ENCODE measurements around the gene SLC17A3.

DNA sequence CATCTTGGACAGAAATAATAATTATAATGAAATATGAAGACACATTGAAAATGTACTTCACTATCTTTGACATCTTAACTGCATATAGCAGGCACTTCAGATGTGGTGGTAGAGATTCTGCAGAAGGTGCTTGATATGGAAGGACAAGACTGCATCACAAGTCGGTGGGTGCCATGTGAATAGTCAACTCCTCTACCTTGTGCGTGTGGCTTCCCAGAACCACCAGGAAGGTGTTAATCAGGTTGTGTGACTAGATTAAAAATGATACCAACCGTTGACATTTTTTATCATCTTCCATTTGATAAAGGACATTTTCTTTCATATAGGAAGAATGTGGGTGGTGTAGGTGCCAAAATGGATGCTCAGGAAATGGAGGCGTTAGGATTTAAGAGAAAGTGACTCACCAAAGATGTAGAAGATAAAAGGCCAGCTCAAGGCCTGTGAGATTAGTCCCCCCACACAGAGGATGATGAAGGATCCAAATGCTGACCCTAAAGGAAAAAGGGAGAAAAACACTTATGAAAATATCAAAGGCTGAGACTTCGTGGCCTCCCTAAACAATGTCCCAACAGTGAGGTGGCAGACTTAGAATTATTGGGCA is 44.1 kb upstream of the SLC17A3 start:
- TF ChIP-seq, protein P1, sequence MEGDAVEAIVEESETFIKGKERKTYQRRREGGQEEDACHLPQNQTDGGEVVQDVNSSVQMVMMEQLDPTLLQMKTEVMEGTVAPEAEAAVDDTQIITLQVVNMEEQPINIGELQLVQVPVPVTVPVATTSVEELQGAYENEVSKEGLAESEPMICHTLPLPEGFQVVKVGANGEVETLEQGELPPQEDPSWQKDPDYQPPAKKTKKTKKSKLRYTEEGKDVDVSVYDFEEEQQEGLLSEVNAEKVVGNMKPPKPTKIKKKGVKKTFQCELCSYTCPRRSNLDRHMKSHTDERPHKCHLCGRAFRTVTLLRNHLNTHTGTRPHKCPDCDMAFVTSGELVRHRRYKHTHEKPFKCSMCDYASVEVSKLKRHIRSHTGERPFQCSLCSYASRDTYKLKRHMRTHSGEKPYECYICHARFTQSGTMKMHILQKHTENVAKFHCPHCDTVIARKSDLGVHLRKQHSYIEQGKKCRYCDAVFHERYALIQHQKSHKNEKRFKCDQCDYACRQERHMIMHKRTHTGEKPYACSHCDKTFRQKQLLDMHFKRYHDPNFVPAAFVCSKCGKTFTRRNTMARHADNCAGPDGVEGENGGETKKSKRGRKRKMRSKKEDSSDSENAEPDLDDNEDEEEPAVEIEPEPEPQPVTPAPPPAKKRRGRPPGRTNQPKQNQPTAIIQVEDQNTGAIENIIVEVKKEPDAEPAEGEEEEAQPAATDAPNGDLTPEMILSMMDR (IDR thresholded peaks at IDR 0.05; ENCODE audit: insufficient read depth, low read length, poor library complexity, severe bottlenecking): no peak
- no peak for TF ChIP-seq EZH2phosphoT487 (conservative IDR thresholded peaks at IDR 0.05; ENCODE audit: low read length)

Measured in SU-DHL-6 (cell line).